ENCODE data around the gene GBP7. TPM values are rescaled to one million over a fixed set of nuclear protein-coding genes. Genes with fewer than 3 reads are reported as not detected.

GBP7 gene
- total RNA-seq, 1 donor from 2014 or later = not detected

- Mint-ChIP-seq H3K27me3 (ENCODE audit: low read depth) (no peaks in the 10 kb centered on the region), H3K36me3 (peaks cover 2% of the 10 kb centered on the region), H3K4me3 (no peak overlapping the region), H3K9me3 (peaks cover 40% of the 10 kb centered on the region), H3K27ac (no peak overlapping the region), H3K4me1 (peaks cover 6% of the 10 kb centered on the region)
- no peak for TF ChIP-seq CTCF (IDR thresholded peaks at IDR 0.05; ENCODE audit: unreplicated experiment)
- DNase-seq (ENCODE audit: low spot score in 2 of 2, unreplicated experiment in 2 of 2) = no peak
These were observed 30.6 kb upstream of the GBP7 start for GRCh38 chr1:89206373-89206772.

GRCh38 chr1:89203166-89203565, 27.4 kb upstream of the GBP7 start:
- Mint-ChIP-seq H3K9me3 (peaks cover 19% of the 10 kb centered on the region), H3K27ac (no peak overlapping the region), H3K36me3 (peaks cover 2% of the 10 kb centered on the region), H3K4me3 (no peak overlapping the region), H3K27me3 (ENCODE audit: low read depth) (no peaks in the 10 kb centered on the region), H3K4me1 (peaks cover 23% of the 10 kb centered on the region)
- TF ChIP-seq CTCF (IDR thresholded peaks at IDR 0.05; ENCODE audit: unreplicated experiment) = no peak
- DNase-seq (ENCODE audit: low spot score in 2 of 2, unreplicated experiment in 2 of 2) = no peak

- Mint-ChIP-seq H3K4me3 (no peak overlapping the region), H3K27ac (peak overlapping the region; percentile 53), H3K4me1 (peaks cover 27% of the 10 kb centered on the region), H3K36me3 (no peaks in the 10 kb centered on the region), H3K27me3 (ENCODE audit: low read depth) (no peaks in the 10 kb centered on the region), H3K9me3 (peaks cover 8% of the 10 kb centered on the region)
- TF ChIP-seq CTCF (IDR thresholded peaks at IDR 0.05; ENCODE audit: unreplicated experiment) = no peak
- no peak for DNase-seq (ENCODE audit: low spot score in 2 of 2, unreplicated experiment in 2 of 2)
These were observed 25.4 kb upstream of the GBP7 start for GRCh38 chr1:89201106-89201794.

- H3K4me3 Mint-ChIP-seq = peak overlapping the region; percentile 13
- DNase-seq (ENCODE audit: low spot score in 2 of 2, unreplicated experiment in 2 of 2) = no peak
- TF ChIP-seq CTCF (IDR thresholded peaks at IDR 0.05; ENCODE audit: unreplicated experiment) = no peak
- peaks cover 8% of the 10 kb centered on the region for H3K9me3 Mint-ChIP-seq
- no peaks in the 10 kb centered on the region for H3K27me3 Mint-ChIP-seq (ENCODE audit: low read depth)
- H3K27ac Mint-ChIP-seq = peak overlapping the region; percentile 45
- H3K36me3 Mint-ChIP-seq = no peaks in the 10 kb centered on the region
- peaks cover 27% of the 10 kb centered on the region for H3K4me1 Mint-ChIP-seq
These were observed 24.9 kb upstream of the GBP7 start for GRCh38 chr1:89200663-89201062.

GRCh38 chr1:89199525-89200031, 23.8 kb upstream of the GBP7 start:
- TF ChIP-seq CTCF (IDR thresholded peaks at IDR 0.05; ENCODE audit: unreplicated experiment) = no peak
- Mint-ChIP-seq H3K9me3 (peaks cover 7% of the 10 kb centered on the region), H3K4me1 (peaks cover 31% of the 10 kb centered on the region), H3K4me3 (no peak overlapping the region), H3K27ac (no peak overlapping the region), H3K27me3 (ENCODE audit: low read depth) (no peaks in the 10 kb centered on the region), H3K36me3 (no peaks in the 10 kb centered on the region)
- no peak for DNase-seq (ENCODE audit: low spot score in 2 of 2, unreplicated experiment in 2 of 2)
